ENCODE results near the gene MRPL58. TPM values are rescaled to one million over a fixed set of nuclear protein-coding genes. Genes with fewer than 3 reads are reported as not detected.
"Not testable (repeated sequence)": the region's sequence is repeated elsewhere in the genome, so short reads cannot be mapped to it uniquely, and the experiment has no call there.

Gene MRPL58
- polyA plus RNA-seq, 4 donors = 26.4 to 29.6 (median 27.7) TPM

DNA sequence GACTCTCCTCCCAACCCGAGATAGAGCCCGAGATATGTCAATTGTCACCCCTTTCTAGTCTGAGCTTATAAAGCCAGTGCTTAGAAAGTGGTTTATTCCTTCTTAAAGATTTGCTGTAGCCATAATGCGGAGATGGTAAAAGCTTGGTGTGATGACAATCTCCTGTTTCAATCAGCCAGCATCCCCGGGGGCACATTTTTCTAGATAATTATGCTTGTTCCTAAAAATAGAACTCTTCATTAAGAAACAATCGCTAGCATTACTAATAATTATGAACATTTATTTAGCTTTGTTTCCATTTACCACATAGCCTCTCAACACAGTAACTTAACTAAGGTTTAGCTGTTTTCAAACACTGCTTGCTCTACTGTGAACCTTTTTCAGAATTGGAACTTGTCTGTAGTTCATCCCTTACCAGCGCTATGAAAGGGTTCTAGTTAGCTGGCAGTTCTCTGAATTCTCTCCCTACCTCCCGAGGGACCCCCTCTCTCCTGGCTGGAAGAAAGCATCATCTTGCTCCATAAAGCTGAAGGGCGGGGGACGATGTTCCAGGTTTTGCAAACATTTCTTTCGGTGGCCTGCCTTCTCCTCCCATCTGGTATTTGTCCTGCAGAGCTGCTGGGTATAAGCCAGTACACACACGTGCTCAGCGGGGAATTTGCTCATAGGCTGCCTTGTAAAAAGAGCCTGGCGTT lies 922 bp upstream of the MRPL58 start:
- peak in 1 of 4 donors; percentile 48 for DNase-seq (ENCODE audit: low read depth in 4 of 4, low spot score in 3 of 4)

DNA sequence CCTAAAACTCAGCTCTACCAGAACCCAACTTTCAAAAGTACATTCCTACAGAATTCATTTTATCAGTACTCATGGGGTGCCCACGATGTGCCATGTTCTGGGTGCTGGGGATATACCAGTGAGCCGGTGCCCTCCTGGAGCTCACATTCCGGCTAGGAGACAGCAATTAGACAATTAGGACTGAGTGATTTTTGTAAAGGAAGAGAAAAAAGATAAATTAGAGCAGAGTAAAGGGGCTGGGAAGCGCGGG lies 449 bp upstream of the MRPL58 start:
- no peak for DNase-seq (ENCODE audit: low read depth in 4 of 4, low spot score in 3 of 4)

DNA sequence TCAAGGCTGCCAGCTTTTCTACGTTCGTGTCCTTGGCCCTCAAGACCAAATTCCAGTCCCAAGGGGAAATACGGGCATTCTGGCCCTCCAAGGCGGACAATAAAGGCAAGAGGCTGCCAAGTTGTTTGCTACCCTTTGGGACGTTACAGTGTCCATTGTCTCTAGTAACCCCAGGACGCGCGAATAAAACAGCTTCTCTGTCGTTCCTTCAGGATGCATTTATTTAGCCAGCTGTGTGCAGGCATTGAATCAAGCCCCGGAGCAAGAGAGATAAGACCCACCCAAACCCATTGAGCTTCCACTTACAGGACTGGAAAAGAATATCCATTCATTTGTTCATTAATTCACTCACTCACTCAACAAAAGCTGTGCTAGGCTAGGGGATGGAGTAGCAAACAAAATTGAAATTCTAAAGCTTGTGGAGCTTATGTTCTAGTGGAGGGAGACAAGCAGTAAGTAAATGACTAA lies 656 bp downstream of the MRPL58 start:
- no peak for DNase-seq (ENCODE audit: low read depth in 4 of 4, low spot score in 3 of 4)

DNA sequence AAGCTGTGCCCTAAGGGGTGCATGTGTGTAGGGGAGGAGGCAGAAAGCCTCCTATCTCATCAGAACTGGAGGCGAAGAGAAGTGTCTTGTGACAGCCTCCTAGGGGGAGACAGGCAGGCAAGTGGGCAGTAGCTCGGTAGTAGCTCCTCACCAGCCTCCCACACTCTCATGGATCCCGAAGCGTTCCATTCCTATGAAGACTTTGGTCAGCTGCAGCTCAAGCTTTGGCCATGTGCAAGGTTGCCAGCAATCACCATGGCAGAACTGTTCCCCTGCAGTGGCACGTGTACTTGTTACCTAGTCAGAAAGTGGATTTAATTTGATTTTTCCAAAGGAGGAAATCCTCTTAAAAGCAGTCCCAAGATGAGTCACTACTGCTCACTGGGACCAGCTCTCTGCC lies 6.7 kb downstream of the MRPL58 start:
- no peak for DNase-seq (ENCODE audit: low read depth in 4 of 4, low spot score in 3 of 4)

DNA sequence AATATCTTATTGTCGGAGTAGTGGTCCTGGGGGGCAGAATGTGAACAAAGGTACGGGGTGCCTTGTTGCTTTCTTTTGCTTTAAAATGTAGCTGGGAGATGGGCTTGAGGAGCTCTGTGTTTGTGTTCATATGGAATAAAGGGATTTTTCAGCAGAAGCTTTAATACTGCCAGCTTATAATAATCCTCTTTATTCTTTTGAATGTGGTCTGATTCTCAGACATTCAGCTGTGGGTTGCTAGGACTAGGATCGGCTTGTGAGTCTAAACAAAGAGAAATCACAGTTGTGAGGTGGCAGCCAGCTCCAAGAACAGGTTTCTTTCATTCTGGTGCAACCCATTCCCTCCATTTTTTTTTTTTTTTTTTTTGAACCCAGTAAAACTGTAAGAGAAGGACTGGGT lies 7.2 kb downstream of the MRPL58 start:
- DNase-seq (ENCODE audit: low read depth in 4 of 4, low spot score in 3 of 4) = no peak

DNA sequence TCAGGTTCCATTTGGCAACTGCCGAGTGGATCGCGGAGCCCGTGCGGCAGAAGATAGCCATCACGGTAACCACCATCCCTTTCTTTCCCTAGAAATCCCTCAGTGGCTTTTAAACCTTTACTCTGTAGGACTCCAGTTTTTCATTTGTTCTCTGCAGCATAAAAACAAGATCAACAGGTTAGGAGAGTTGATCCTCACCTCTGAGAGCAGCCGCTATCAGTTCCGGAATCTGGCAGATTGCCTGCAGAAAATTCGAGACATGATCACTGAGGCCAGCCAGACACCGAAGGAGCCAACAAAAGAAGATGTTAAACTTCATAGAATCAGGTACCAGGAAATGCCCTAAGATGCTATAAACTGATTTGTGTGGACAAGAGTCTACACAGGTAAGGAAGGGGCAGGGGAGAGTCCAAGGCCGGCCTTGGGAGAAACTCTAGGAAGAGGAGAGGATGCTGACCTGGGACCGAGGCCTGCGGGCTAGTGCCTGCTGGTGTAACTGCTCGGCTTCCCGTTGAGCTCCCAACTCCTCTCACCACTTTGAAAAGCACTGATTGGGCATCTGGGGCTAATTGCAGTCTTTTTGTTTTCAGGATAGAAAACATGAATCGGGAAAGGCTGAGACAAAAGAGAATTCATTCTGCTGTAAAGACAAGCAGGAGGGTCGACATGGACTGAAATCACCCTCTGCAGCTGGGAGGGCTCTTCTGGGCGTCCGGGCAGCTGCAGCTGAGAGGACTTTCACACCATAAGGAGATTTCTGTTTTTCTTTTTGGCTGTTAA lies 8.1 kb downstream of the MRPL58 start:
- no peak for DNase-seq (ENCODE audit: low read depth in 4 of 4, low spot score in 3 of 4)

DNA sequence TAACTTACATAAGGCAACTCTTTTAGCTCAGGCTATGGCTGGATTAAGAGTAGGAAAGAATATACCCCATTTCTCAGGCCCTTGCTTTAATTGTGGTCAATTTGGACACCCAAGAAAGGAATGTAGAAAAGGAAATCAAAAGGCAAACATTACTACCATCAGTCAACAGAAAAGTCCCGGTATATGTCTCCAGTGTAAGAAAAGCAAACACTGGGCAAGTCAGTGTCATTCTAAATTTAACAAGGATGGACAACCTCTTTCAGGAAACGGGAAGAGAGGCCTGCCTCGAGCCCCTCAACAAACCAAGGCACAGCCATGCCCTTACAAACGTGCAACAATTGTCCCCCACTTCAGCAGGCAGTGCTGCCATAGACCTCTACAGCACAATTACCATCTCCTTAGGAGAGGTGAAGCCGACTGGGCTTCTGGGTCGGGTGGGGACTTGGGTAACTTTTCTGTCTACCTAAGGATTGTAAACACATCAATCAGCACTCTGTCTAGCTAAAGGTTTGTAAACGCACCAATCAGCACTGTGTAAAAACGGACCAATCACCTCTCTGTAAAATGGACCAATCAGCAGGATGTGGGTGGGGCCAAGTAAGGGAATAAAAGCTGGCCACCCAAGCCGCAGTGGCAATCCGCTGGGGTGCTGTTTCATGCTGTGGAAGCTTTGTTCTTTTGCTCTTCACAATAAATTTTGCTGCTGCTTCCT lies 12.4 kb downstream of the MRPL58 start:
- DNase-seq (ENCODE audit: low read depth in 4 of 4, low spot score in 3 of 4) = no peak

DNA sequence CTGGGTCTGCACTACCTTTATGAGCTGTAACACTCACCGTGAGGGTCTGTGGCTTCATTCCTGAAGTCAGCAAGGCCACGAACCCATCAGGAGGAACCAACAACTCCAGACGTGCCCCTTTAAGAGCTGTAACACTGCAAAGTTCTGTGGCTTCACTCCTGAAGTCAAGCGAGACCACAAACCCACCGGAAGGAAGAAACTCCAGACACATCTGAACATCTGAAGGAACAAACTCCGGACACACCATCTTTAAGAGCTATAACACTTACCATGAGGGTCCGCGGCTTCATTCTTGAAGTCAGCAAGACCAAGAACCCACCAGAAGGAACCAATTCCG lies 12.9 kb downstream of the MRPL58 start:
- not testable (repeated sequence) for DNase-seq (ENCODE audit: low read depth in 4 of 4, low spot score in 3 of 4)

DNA sequence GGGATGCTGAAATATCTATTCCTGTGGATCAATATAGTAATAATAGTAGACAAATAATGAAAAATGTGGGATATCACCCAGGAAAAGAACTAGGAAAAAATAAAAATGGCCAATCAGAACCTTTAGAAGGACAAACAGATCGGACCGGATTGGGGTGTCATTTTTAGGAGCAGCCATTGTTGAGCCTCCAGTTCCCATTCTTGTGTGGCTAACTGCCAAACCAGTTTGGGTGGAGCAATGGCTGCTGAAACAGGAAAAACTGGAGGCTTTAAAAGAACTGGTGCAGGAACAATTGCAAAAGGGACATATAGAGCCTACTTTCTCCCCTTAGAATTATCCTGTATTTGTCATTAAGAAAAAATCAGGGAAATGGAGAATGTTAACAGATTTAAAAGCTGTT lies 14.2 kb downstream of the MRPL58 start:
- not testable (repeated sequence) for DNase-seq (ENCODE audit: low read depth in 4 of 4, low spot score in 3 of 4)

DNA sequence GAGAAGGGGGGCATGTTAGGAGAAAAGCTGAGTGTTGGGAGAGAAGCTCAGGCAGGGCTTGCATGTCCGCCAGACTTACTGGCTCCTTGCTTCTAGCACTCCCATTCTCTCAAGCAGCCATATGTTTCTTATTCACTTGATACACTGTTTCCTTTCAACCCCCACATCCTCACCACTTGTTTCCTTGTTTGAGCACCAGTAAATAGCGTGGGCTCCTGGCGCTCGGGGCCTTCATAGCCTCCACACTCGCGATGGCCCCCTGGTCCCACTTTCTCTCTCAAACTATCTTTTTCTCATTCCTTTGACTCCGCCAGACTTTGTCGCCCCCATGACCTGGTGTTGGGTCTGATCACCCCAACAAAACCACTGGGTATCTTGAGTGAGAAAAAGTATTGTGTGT lies 17.7 kb downstream of the MRPL58 start:
- no peak for DNase-seq (ENCODE audit: low read depth in 4 of 4, low spot score in 3 of 4)

DNA sequence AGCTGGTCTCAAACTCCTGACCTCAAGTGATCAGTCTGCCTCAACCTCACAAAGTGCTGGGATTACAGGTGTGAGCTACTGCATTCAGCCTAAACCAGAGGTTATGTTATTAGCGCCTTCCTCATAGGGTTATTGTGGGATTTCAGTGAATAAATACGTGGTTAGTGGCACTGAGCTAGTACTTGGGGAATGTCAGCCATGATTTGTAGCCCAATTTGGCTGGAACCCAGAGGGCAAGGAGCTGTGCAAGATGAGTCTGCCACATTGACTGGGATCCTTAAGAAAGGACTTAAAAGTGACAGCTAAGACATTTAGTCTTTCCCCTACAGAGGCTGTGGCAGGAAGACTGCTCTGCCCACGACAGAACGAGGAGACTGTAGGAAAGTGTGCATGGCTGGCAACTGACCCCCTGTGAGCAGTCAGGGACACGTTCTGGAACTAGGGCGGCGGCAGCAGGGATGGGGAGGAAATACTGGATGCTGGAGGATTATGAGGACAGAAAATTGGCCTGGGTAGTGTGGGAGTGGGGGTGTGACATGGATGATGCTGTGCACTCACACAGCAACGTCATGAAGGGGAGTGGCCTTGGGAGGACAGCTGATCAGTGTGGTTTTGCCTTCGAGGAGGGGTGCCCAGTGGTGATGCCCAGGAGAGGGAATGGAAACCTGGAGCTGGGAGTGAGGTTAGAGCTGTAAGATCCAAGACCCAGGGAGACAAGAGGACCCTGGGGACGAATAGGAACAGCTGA lies 19.7 kb downstream of the MRPL58 start:
- DNase-seq (ENCODE audit: low read depth in 4 of 4, low spot score in 3 of 4) = no peak

DNA sequence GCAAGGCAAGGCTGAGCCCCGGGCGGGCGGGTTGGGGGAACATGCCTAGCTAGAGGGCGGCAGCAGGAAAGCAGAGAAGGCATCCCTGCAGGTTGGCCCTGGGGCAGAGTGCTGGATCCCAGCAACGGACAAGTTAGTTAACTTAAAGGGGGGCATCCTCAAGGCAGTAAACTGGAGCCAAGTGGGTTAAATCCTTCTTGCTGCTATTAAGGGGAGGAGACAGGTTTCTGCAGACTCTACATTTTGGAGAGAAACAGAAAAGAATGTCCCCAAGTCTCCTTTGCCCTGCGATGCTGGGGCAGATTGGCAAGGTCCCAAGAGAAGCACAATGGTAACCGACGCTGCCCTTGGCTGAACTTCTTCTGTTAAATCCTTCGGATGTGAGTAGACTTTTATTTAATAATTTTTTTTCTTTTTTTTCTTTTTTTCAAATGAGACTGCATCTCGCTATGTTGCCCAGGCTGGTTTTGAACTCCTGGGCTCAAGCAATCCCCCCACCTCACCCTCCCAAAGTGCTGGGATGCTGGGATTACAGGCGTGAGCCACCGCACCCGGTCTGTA lies 20.3 kb downstream of the MRPL58 start:
- DNase-seq (ENCODE audit: low read depth in 4 of 4, low spot score in 3 of 4) = no peak

DNA sequence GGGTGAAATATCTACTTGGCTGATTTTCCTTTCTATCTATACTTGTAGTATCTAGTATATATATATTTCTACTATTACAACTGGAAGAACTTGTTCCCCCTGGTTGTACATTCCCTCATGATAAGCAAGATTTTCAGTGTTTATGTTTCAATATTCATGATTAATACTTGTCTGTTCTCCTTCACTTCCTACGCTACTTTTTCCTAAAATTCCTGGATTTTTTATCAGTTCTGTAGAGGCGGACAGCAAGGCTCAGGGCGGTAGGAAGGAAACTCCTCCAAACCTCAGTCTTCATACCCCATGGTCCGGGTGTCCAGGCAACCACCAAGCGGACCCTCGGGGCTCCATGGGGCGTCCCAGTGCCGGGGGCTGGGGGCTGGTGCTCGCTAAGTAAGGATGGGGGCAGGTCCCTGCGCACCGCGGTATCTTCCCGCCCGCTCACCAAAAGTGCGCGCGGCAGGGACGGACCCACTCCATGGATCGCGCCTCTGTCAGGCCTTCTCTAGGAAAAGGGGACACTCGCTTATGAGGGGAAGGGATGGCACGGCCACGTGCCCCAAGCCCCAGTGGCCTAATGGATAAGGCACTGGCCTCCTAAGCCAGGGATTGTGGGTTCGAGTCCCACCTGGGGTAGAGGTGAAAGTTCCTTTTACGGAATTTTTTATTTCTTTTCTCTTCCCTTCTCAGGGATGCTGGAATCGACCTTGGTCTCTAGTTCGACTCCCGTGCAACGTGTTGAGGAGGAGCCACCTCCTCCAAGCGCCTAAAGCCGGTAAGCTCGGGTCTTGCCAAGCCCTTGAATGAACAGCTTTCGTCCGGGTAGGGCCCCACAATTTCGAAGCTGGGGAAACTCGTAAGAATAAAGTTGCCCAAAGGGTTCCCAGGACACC lies 21.1 kb downstream of the MRPL58 start:
- DNase-seq (ENCODE audit: low read depth in 4 of 4, low spot score in 3 of 4) = peak; percentile 92 to 95 (median 92)

DNA sequence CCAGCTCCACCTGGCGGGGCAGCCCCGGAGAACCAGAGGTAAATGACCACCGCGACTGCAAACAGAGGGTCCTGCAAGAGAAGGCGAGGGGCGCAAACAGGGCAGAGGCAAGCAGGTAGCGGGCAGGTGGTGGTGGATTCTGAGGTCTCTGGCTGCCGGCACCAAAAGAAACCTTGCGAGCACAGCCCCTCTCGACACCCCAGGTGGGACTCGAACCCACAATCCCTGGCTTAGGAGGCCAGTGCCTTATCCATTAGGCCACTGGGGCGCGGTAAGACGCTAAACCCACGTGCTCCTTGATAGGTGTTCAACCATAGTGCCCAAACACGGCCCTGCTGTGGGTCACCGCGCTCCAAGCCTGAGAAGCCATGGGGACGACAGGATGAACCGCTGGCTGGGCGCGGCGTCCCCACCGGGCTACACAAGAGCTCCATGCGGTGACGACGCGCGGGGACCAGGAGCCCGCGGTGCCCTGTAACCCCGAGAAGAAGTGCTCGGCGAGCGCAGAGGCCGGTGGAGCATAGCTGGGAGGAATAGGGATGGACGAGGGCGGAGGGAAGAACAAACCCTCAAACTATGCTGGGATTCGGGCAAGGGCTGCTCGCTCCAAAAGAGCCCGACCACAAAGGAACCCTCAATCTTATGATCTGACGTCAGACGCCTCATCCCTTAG lies 21.9 kb downstream of the MRPL58 start:
- DNase-seq (ENCODE audit: low read depth in 4 of 4, low spot score in 3 of 4) = peak in 2 of 4 donors; percentile 79 to 81

DNA sequence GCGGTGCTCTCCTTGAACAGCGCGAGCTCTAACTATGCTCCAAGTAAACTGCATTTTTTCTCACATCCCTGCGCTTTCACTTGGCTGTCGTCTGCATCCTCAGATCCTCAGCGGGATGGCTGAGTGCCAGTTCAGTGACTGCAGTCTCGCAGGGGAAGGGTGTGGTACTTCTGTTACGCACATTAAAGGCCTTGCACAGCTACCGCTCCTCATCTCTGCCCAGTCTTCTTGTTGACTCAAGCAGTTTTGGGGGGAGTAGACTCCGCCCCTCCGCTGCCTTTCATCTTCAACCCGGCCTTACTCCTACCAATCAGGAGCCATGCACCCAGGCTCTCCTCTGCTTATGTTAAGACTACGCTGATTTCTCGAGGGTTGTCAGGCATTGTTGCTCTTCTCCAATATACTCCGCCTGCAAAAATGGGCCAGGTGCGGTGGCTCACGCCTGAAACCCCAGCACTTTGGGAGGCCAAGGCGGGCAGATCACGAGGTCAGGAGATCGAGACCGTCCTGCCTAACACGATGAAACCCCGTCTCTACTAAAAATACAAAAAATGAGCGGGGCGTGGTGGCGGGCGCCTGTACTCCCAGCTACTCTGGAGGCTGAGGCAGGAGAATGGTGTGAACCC lies 24.3 kb downstream of the MRPL58 start:
- DNase-seq (ENCODE audit: low read depth in 4 of 4, low spot score in 3 of 4) = no peak

DNA sequence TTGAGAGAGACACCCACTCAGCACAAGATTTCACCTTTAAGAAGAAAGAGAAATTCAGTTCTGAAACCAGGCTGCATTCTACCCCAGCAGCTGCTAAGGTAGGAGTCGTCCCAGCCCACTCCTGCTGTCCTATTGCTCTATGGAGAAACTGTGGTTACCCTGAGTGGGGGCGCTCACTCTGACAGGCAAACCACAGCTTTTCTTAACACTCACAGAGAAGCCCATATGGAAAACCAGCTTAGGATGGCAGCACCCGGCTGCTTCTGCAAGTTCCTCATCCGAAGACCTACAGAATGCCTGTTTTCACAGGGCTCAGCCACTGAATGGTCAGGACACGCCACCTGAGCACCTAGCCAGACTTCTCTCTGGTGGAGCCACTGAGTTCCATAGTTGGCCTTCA lies 26.8 kb downstream of the MRPL58 start:
- DNase-seq (ENCODE audit: low read depth in 4 of 4, low spot score in 3 of 4) = no peak

DNA sequence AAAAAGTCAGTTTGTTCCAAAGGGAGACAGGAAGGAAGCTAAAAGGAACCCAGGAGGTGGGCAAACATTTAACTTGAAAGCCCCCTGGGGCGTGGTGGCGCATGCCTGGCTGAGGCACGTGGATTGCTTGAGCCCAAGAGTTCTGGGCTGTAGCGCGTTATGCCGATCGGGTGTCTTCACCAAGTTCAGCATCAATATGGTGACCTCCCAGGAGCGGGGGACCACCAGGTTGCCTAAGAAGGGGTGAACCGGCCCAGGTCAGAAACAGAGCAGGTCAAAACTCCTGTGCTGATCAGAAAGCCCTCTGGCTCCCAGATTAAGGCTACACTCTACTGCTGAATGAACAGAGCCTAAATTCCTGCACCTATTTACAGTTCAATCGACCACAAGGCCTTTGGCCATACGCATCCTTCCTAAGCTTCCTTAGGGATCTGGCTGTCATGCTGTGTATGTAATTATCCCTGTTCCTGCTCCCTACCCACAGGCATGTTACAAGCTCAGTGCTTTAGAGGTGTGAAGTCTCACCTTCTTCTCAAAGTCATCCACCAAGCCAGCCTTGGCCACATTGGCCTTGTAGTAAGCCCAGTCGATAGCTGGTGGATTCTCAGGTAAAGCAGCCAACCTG lies 29.3 kb downstream of the MRPL58 start:
- DNase-seq (ENCODE audit: low read depth in 4 of 4, low spot score in 3 of 4) = no peak

DNA sequence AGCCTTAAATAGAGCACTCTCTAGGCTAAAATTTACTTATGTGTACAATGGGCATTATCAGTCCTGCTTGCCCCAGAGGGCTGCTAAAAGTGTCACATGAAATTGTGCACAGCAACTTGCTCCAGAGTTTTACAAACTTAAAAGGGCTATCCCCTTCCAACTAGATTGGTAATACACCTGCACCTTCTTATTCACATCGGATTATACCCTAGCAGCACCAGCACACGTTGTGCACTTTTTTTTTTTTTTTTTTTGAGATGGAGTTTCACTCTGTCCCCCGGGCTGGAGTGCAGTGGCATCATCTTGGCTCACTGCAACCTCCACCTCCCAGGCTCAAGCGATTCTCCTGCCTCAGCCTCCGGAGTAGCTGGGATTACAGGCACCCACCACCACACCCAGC lies 31.3 kb downstream of the MRPL58 start:
- DNase-seq (ENCODE audit: low read depth in 4 of 4, low spot score in 3 of 4) = not testable (repeated sequence)

Measured in right renal pelvis (tissue), 4 donors.